Neuron (in vitro differentiated cells): Measurements from ENCODE around the gene FAM240A.

Source experiments
- H2AFZ ChIP-seq: one replicate; pipeline ENCODE4 v1.6.1; 2013; ENCODE audit warnings: low read depth, mild to moderate bottlenecking, inconsistent platforms, low read length, moderate library complexity
- H3K27me3 ChIP-seq: one replicate; pipeline ENCODE4 v1.6.1; 2013; ENCODE audit warnings: low read length; ENCODE audit not compliant: insufficient read depth
- H3K36me3 ChIP-seq: one replicate; pipeline ENCODE4 v1.6.1; 2013; ENCODE audit warnings: low read length; ENCODE audit not compliant: insufficient read depth
- H3K4me1 ChIP-seq: one replicate; pipeline ENCODE4 v1.6.1; 2013; ENCODE audit warnings: low read length; ENCODE audit not compliant: insufficient read depth
- H3K4me3 ChIP-seq: 2 replicates; pipeline ENCODE4 v1.5.1; 2013; ENCODE audit warnings: mild to moderate bottlenecking, low read length, moderate library complexity
- H3K9me3 ChIP-seq: one replicate; pipeline ENCODE4 v1.6.1; 2013; ENCODE audit warnings: low read length

Gene FAM240A

GRCh38 chr3:46599590-46599989 lies 12.7 kb upstream of the FAM240A start:
- H3K9me3 ChIP-seq = no peaks in the 10 kb centered on the region
- H3K4me1 ChIP-seq = no peaks in the 10 kb centered on the region
- no peak overlapping the region for H2AFZ ChIP-seq
- no peaks in the 10 kb centered on the region for H3K36me3 ChIP-seq
- no peaks in the 10 kb centered on the region for H3K27me3 ChIP-seq
- H3K4me3 ChIP-seq = no peak overlapping the region

GRCh38 chr3:46603446-46604046 lies 8.8 kb upstream of the FAM240A start:
- H3K27me3 ChIP-seq = no peaks in the 10 kb centered on the region
- no peak overlapping the region for H2AFZ ChIP-seq
- no peaks in the 10 kb centered on the region for H3K4me1 ChIP-seq
- H3K4me3 ChIP-seq = no peak overlapping the region
- H3K9me3 ChIP-seq = no peaks in the 10 kb centered on the region
- no peaks in the 10 kb centered on the region for H3K36me3 ChIP-seq

- Histone ChIP-seq H3K4me1 (no peaks in the 10 kb centered on the region), H3K27me3 (no peaks in the 10 kb centered on the region), H3K4me3 (no peak overlapping the region), H3K9me3 (no peaks in the 10 kb centered on the region), H2AFZ (no peak overlapping the region), H3K36me3 (no peaks in the 10 kb centered on the region)
These were observed 8.2 kb upstream of the FAM240A start for GRCh38 chr3:46604127-46604526.

- Histone ChIP-seq H3K4me3 (no peak overlapping the region), H3K4me1 (no peaks in the 10 kb centered on the region), H3K9me3 (no peaks in the 10 kb centered on the region), H2AFZ (no peak overlapping the region), H3K27me3 (no peaks in the 10 kb centered on the region), H3K36me3 (no peaks in the 10 kb centered on the region)
These were observed 4.7 kb upstream of the FAM240A start for GRCh38 chr3:46607603-46608028.

- H2AFZ ChIP-seq = no peak overlapping the region
- no peaks in the 10 kb centered on the region for H3K27me3 ChIP-seq
- no peaks in the 10 kb centered on the region for H3K9me3 ChIP-seq
- H3K4me3 ChIP-seq = no peak overlapping the region
- H3K4me1 ChIP-seq = no peaks in the 10 kb centered on the region
- no peaks in the 10 kb centered on the region for H3K36me3 ChIP-seq
These were observed 3.1 kb upstream of the FAM240A start for GRCh38 chr3:46609212-46609721.

GRCh38 chr3:46609944-46610722 lies 2.2 kb upstream of the FAM240A start:
- Histone ChIP-seq H3K36me3 (no peaks in the 10 kb centered on the region), H3K4me1 (no peaks in the 10 kb centered on the region), H3K9me3 (no peaks in the 10 kb centered on the region), H2AFZ (no peak overlapping the region), H3K4me3 (no peak overlapping the region), H3K27me3 (no peaks in the 10 kb centered on the region)

GRCh38 chr3:46613313-46614005 lies 1.1 kb downstream of the FAM240A start:
- H3K4me1 ChIP-seq = no peaks in the 10 kb centered on the region
- no peak overlapping the region for H2AFZ ChIP-seq
- no peak overlapping the region for H3K4me3 ChIP-seq
- H3K36me3 ChIP-seq = no peaks in the 10 kb centered on the region
- H3K27me3 ChIP-seq = no peaks in the 10 kb centered on the region
- no peaks in the 10 kb centered on the region for H3K9me3 ChIP-seq

GRCh38 chr3:46614431-46614830 lies 2.1 kb downstream of the FAM240A start:
- no peaks in the 10 kb centered on the region for H3K27me3 ChIP-seq

GRCh38 chr3:46615050-46615775 lies 2.9 kb downstream of the FAM240A start:
- no peak overlapping the region for H3K4me3 ChIP-seq
- H3K27me3 ChIP-seq = no peaks in the 10 kb centered on the region
- H3K9me3 ChIP-seq = no peaks in the 10 kb centered on the region
- no peaks in the 10 kb centered on the region for H3K36me3 ChIP-seq
- H3K4me1 ChIP-seq = no peaks in the 10 kb centered on the region
- H2AFZ ChIP-seq = no peak overlapping the region

More at GRCh38 chr3:46614431-46614830, 2.1 kb downstream of the FAM240A start:
- Histone ChIP-seq H3K36me3 (no peaks in the 10 kb centered on the region), H3K4me3 (no peak overlapping the region), H3K4me1 (no peaks in the 10 kb centered on the region), H3K9me3 (no peaks in the 10 kb centered on the region), H2AFZ (no peak overlapping the region)

GRCh38 chr3:46615976-46616375 lies 3.7 kb downstream of the FAM240A start:
- no peaks in the 10 kb centered on the region for H3K36me3 ChIP-seq
- no peak overlapping the region for H2AFZ ChIP-seq
- H3K4me3 ChIP-seq = no peak overlapping the region
- H3K9me3 ChIP-seq = no peaks in the 10 kb centered on the region
- H3K27me3 ChIP-seq = no peaks in the 10 kb centered on the region
- H3K4me1 ChIP-seq = no peaks in the 10 kb centered on the region

- no peak overlapping the region for H2AFZ ChIP-seq
- H3K36me3 ChIP-seq = no peaks in the 10 kb centered on the region
- H3K4me1 ChIP-seq = no peaks in the 10 kb centered on the region
- H3K4me3 ChIP-seq = no peak overlapping the region
- H3K27me3 ChIP-seq = no peaks in the 10 kb centered on the region
- H3K9me3 ChIP-seq = no peaks in the 10 kb centered on the region
These were observed 5.6 kb downstream of the FAM240A start for GRCh38 chr3:46617941-46618340.

- no peaks in the 10 kb centered on the region for H3K4me1 ChIP-seq
- H3K4me3 ChIP-seq = no peak overlapping the region
- no peaks in the 10 kb centered on the region for H3K27me3 ChIP-seq
- H3K36me3 ChIP-seq = no peaks in the 10 kb centered on the region
- no peak overlapping the region for H2AFZ ChIP-seq
- no peaks in the 10 kb centered on the region for H3K9me3 ChIP-seq
These were observed 7.8 kb downstream of the FAM240A start for GRCh38 chr3:46619845-46620778.
